Astrocyte of the cerebellum (primary cell): ENCODE data around the gene PCSK5.

ENCODE experiments used
- DNase-seq: peaks from one replicate; pipeline ENCODE4 v3.0.0-alpha.2; 2011; ENCODE audit warnings: low read depth
- H3K4me3 ChIP-seq: 2 replicates; pipeline ENCODE4 v1.5.1; 2011; ENCODE audit warnings: mild to moderate bottlenecking, low read depth, low read length, moderate library complexity
- CTCF ChIP-seq: IDR thresholded peaks from 2 replicates; pipeline ENCODE4 v1.5.1; 2012; ENCODE audit warnings: low read length, low read depth, moderate library complexity, mild to moderate bottlenecking; ENCODE audit errors: missing control alignments
- in situ Hi-C: cut with HindIII; loops from 2 replicates; pipeline ENCODE4 v1.10.0; 2017; ENCODE audit warnings: low sequenced_read_pairs

The PCSK5 gene

GRCh38 chr9:75870450-75870849 is 20.0 kb upstream of the PCSK5 start:
- no peak for TF ChIP-seq CTCF
- H3K4me3 ChIP-seq = no peak overlapping the region
- in situ Hi-C loops = no loop called here
- no peak for DNase-seq

- no peak overlapping the region for H3K4me3 ChIP-seq
- in situ Hi-C loops = no loop called here
- no peak for DNase-seq
- no peak for TF ChIP-seq CTCF
Measured at GRCh38 chr9:75871624-75872023, 18.8 kb upstream of the PCSK5 start.

GRCh38 chr9:75873712-75874111 is 16.8 kb upstream of the PCSK5 start:
- in situ Hi-C loops = no loop called here
- H3K4me3 ChIP-seq = no peak overlapping the region
- no peak for DNase-seq
- TF ChIP-seq CTCF = no peak

GRCh38 chr9:75876999-75877640 is 13.4 kb upstream of the PCSK5 start:
- no peak for TF ChIP-seq CTCF
- H3K4me3 ChIP-seq = no peak overlapping the region
- no peak for DNase-seq
- in situ Hi-C loops = no loop called here

- in situ Hi-C loops = no loop called here
- no peak for DNase-seq
- no peak overlapping the region for H3K4me3 ChIP-seq
- no peak for TF ChIP-seq CTCF
Measured at GRCh38 chr9:75878488-75878860, 12.0 kb upstream of the PCSK5 start.

GRCh38 chr9:75880618-75881017 is 9.9 kb upstream of the PCSK5 start:
- no peak for DNase-seq
- H3K4me3 ChIP-seq = no peak overlapping the region
- TF ChIP-seq CTCF = no peak
- in situ Hi-C loops = no loop called here
